GM19463 (cell line): ENCODE results near the gene KRTAP3-2.

Experiments used
- ATAC-seq: cut with Tn5 transposase; IDR thresholded peaks from one replicate; pipeline ENCODE4 v1.9.1; 2021; ENCODE audit warnings: mild to moderate bottlenecking, moderate library complexity; ENCODE audit not compliant: unreplicated experiment

Gene KRTAP3-2

DNA sequence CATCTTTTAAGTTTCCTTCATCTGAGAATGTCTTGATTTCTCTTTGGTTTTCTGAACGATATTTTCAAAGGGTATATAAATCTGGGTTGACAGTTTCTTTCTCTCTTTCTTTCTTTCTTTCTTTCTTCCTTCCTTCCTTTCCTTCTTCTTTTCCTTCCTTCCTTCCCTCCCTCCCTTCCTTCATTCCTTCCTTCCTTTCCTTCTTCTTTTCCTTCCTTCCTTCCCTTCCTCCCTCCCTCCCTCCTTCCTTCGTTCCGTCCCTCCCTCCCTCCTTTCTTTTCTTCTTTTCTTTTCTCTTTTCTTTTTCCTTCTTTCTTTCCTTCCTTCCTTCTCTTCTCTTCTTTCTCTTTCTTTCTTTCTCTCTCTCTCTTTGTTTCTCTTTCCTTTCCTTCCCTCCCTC is 25.3 kb downstream of the KRTAP3-2 start:
- ATAC-seq, result no peak

DNA sequence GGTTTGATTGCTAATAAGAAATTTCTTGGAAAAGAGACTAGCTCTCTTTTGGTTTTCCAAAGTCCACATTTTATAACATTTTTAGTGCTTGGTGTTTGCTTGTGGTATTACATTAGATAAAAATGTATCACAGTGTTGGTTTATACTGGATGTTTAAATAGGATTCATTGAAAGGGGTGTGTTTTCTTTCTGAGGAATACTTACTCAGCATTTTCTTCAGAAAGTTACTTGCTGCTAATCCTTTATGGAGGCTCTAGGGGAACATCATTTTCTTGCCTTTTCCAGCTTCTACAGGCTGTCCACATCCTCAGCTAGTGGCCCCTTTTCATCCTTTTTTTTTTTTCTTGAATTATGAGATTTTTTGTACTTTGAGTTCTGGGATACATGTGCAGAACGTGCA is 32.1 kb downstream of the KRTAP3-2 start:
- ATAC-seq, result no peak

DNA sequence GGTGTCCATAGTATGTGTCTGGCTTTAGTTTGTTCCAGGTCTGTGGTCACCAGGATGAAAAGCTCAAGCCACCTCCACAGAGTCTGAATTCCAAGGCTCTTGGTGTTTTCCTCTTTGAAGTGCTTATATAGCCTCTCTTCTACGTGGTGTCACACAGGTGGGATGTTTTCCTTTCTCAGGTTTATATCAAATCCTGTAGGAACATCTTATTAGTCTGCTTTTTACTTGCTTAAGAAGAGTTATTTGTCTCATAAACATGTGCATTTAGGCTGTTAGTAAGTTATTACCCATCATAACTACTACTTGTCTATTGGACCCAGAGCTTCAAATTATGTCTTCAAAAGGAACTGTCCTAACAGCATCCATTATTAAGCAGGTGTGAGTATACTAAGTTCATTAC is 32.9 kb downstream of the KRTAP3-2 start, which contains the start of gene KRT39:
KRT39 (minus strand) TSS at position 101 of the 400 bp plus-strand sequence; CDS start at position 9, 92 bp downstream.
- ATAC-seq, result no peak

DNA sequence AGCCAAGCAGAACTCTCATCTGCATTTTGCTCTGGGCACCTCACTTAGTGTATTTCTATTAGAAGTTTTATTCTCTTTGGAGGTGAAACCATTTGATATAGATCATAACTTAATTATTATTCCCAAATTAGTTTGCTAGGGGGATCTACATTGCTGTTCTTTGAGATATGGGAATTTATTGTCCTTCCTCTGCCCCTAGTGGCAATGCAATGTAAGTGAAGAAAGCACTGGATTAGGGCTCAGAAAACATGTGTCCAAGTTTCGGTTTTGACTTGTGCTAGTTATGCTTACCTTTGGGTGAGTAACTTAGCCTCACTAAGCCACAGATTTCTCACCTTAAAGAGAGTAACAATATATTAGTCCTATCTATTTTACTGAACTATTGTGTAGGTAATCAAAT is 35.9 kb downstream of the KRTAP3-2 start:
- no peak for ATAC-seq

DNA sequence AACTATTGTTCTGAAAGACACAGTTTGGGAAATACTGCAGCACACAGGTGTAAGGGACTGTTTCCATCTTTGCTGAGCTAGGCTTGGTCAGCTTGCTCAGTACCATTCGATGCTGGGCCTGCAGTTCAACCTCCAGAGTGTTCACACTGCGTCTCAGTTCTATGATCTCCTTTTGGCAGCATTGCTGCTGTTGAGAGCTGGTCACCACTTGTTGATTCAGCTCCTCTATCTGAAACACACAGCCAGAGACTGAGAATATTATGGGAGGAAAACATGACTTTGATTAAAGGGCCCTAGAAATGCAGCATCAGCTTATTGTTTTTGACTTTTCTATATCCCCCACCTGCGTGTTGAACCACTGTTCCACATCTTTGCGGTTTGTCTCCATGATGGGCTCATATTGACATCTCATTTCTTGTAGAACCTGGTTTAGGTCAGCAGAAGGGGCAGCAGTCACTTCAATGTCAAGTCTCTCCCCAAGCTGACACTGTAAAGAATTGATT is 37.6 kb downstream of the KRTAP3-2 start:
- no peak for ATAC-seq

DNA sequence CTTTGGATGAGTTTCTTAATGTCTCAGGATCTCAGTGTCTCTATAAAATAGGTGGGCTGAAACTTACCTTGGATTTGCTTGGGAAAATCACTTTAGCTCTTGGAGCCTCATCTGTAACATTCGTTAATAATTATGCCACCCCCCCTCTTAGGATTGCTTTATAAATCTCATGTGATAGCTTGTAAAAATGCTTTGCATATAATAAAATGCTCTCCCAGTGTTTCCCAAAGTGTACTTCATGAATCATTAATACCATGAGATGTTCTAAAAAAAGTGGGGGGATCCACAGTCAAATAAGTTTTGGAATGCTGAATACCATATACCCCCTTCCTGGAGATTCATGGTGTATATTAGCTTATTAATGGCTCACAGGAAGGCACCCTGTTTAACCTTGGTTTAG is 38.1 kb downstream of the KRTAP3-2 start:
- no peak for ATAC-seq

DNA sequence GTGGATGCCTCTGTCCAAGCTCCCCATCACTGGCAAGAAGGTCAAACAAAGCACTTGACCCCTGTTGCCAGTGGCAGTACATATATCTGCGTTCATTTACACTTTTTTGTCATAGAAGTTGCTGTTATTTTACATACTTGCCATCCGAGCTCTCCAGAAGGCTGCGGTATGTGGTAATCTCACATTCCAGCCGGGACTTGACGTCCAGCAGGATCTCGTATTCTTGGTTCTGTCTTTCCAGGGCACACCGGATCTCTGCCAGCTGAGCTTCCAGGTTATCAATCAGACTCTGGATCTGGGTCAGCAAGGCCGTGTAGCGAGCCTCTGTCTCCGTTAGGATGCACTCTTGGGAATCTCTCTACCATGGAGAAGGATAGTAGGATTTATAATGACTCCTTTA is 39.6 kb downstream of the KRTAP3-2 start:
- no peak for ATAC-seq

DNA sequence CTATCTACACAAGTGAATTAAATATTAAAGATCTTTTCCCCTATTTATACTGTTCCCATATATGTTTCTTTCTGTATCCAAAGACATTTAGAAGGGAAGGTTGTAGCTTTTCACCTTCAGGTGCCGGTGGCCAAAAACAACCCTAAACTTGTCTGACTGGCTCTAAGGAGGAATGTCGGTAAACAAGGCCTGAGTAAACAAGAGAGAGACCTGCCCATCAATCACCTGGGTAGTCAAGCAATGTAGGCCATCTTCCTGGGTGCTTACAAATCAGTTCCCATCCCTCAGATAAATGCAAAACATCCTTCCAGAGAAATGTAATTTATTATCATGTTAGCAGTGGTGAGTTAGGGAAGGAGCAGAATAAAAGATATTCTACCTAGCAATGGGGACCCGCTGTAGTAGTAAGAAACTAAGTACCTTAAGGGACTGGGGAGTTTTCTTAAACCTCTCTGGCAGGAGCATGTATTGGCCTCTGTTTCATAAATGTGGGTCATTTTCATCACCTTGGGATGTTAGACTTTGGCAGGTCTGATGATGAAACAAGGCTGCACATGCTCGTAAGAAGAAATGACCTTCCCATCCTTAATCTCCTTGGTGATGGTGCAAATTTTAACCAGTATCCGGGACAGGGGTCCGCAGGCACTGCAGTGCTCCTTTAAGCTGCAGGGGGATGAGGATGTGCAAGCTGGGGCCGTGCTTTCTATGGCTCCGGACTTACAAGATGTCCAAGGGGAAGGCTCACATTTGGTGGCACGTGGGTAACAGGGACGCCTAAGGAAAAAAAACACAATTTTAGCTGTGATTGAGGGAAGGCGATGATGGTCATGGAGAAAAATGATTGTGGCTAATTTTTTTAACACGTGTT is 41.4 kb downstream of the KRTAP3-2 start:
- ATAC-seq, result no peak

DNA sequence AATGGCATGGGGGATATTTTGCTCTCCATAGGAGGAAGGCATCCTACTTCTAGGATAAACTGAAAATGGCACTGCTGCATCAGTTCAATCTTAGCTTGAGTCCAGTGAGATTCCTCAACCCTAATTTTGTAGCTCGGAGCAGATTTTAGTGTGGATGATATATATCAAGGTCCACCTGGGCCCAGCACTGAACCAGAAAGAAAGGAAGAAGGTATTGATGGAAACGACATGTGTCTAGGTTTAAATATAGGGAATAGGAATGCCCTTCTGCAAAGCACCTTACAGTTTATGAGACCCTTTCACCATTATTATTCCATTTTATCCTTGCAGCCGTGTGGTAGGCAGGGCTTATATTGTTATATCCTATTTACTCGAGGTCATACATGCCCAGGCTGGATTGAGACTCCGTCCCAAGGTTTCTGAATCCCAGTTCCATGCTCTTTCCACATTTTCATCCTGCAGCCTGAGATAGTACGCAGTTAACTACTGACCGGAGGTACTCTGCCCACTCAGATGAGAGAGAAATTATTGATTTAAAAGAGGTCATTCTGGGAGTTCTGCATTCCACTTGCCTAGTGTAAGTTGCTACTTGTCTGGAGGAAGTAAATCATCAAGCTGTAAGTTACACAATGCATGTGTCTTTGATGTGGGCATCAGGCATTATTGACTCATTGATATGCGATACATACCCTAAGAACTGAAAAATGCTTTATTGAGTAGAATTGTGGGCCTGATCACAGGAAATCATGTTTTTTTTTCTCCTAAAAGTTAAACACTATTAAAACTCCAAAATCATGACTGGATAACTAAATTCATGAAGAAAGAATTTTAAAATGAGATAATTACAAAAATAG is 43.1 kb downstream of the KRTAP3-2 start:
- no peak for ATAC-seq

DNA sequence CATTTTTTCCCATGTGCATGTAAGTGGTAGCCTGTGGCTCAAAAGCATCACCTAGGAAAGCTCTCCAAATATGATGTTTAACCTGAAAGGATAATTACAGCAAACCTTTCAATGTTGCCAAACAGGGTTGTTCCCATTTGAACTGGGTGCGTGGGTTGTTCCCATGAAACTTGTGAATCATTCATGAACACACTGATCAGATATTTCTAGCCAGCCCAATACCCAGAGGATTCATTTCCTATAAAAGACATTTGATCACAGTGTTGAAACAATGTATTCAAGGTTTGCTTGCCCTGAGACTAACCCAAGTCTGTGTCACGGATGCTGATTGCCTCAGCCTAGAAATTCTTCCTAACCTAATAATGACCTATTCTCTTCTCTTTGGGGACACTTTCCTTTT is 45.8 kb downstream of the KRTAP3-2 start:
- ATAC-seq, result no peak

DNA sequence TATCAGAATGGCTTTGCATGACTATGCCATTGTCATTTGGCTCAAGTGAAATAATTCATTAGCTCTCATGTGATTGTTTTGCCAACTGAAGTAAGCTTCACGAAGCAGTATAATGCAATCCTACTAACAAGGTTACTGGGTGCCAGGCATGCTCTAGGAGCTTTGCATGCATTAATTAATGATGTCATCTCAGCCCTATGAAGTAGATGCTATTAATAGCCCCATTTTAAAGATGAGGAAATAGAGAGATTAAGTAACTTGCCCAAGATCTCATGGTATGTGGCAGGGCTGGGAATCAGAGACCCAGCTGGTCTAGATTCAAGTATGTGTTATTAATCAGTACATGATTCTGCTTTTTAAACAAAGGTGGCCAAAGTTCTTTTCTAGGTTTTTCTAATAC is 47.0 kb downstream of the KRTAP3-2 start:
- ATAC-seq, result no peak

DNA sequence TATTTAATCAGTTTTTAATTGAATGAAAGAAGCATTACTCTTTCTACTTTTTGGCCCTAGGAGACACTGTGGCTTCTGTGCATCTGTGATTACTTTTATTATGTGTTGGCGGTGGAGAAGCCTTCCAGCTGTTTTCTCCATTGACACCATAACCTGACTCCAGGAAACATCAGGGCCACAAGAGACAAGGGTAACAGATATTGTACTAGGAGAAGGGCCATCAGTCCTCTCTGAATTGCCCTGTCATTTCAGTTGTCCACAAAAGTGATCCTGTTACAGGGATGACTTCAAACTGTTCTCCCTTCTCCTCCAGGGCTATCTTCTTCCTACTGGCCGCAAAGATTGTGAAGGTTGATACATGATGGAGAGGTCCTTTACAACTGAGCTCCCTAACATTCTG is 47.6 kb downstream of the KRTAP3-2 start:
- ATAC-seq, result no peak

DNA sequence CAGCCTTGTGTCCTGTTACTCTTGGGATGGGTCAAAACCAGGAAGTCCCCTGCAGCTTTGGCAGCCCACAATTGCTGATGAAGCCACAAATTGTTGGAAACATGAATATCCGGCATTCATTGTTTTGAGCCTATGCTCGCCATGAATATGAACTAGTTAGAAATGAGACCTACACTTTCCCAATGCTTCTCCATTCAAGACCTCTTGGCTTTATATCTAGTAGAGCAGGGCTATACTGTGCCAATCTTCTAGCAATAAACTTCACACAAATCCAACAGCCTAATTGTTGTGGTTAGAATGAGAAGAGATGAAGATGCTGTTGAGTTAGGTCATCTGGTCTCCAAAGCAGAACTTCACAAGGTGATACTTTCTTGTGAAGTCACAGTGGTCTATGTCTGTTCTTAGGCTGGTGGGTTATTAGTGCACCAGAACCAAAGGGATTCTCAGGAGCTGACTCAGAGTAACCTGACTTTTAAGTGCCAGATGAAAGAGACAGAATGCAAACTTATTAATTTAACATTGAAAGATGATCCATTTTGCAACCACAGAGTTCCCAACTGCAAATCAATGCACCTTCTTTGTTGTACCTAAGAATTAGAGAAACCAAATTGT is 48.6 kb downstream of the KRTAP3-2 start:
- ATAC-seq, result no peak

DNA sequence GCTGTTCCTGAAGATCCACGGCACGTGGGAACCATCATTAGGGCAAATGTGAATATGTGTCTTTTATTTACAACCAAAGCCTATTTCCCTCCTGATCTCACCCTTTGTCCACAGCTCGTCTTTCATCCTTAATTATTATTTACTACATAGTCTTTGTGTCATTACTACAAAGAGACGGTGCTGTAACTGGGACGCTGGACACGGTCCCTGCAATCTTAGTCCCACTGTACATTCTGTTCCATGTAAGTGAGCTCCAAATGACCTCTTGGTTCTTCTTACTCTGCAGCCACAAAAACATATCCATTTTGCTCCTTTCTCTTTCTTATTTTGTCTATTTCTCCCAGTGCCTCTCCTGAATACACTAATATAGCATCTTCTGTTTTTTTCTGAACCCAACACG is 49.5 kb downstream of the KRTAP3-2 start:
- ATAC-seq, result no peak

DNA sequence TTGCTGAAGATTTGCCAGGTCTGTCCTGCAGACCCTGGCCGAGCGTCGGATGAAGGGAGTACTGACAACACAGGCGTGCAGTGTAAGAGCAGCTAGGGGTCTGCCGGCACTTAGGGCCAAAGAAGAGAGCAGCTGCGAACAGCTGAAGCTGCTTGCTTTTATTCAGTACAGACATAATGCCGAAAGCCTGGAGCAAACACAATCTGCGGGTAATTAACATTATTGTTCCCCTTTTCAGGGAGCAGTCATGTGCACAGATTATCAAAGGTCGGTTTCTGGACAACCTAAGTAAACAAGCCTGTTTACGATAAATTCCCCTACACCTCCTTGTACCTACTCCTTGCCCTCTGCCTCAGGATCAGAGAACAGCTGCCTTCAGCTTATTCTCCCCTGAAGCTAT is 50.3 kb downstream of the KRTAP3-2 start:
- ATAC-seq, result no peak
